A549 (cell line): Measurements from ENCODE around the gene NUP188. TPM values are rescaled to one million over a fixed set of nuclear protein-coding genes. Genes with fewer than 3 reads are reported as not detected.
A peak's percentile ranks its signal among the peaks of the same experiment; 100 is the strongest.

Experiments used
- ATAC-seq, 2 experiments: fragments of 200-7000 bp in 1 of 2; fragments of >200 bp in 1 of 2; cut with Nextera tagmentation in 1 of 2; cut with Tn5 transposase in 1 of 2; 3 replicates each; pipeline versions ENCODE4 v1.8.0 to v1.9.1; 2018 to 2020; ENCODE audit warnings: mild to moderate bottlenecking in 1 of 2, moderate library complexity in 1 of 2
- CTCF ChIA-PET: fragments of 300-600 bp; sonication (Branson Sonifier 250); formaldehyde crosslinking; extraction: SDS; loops from one replicate; lab custom pipeline; 2021; ENCODE audit warnings: antibody characterized with exemption, inconsistent platforms; lab: Yijun Ruan, JAX
- POLR2A ChIA-PET: fragments of 350-600 bp; formaldehyde crosslinking; extraction: SDS; loops from one replicate; lab custom pipeline; 2021; ENCODE audit warnings: antibody characterized with exemption, inconsistent platforms; lab: Yijun Ruan, JAX
- DNase-seq, 2 experiments: peaks; one replicate each; pipeline versions ENCODE4 v3.0.0 to v3.0.0-alpha.2; 2011 to 2016; ENCODE audit warnings: low read depth in 1 of 2, low spot score in 1 of 2
- FAIRE-seq: peaks from 2 replicates; lab custom pipeline; 2011; peaks lifted over from hg19 to GRCh38; lab: Jason Lieb, UNC
- H3K27ac ChIP-seq, 2 experiments: fragments of >200 bp; sonication (Bioruptor Twin); formaldehyde crosslinking; 3 replicates each; pipeline ENCODE4 v1.5.1; 2016 to 2017
- H3K4me1 ChIP-seq: fragments of >200 bp; sonication (Bioruptor Twin); formaldehyde crosslinking; 3 replicates; pipeline ENCODE4 v1.6.1; 2016
- H3K4me2 ChIP-seq: fragments of >200 bp; sonication (Bioruptor Twin); formaldehyde crosslinking; 3 replicates; pipeline ENCODE4 v1.6.1; 2016
- H3K4me3 ChIP-seq: fragments of >200 bp; sonication (Bioruptor Twin); formaldehyde crosslinking; 3 replicates; pipeline ENCODE4 v1.5.1; 2016
- H3K9me3 ChIP-seq: fragments of >200 bp; sonication (Bioruptor Twin); formaldehyde crosslinking; 3 replicates; pipeline ENCODE4 v1.6.1; 2016
- BCL3 ChIP-seq: fragments of >200 bp; sonication (Bioruptor Twin); formaldehyde crosslinking; IDR thresholded peaks from 3 replicates; pipeline ENCODE4 v1.6.1; 2016
- CBX2 ChIP-seq: fragments of 200-600 bp; sonication (generic); IDR thresholded peaks from 2 replicates; pipeline ENCODE4 v1.6.1; 2016; ENCODE audit warnings: low read depth, mild to moderate bottlenecking, borderline replicate concordance
- CHD2 ChIP-seq: fragments of 150-350 bp; IDR thresholded peaks from 2 replicates; pipeline ENCODE4 v1.6.1; 2014; ENCODE audit warnings: low read length; ENCODE audit not compliant: partially characterized antibody
- CHD4 ChIP-seq: fragments of 200-600 bp; sonication (generic); IDR thresholded peaks from 2 replicates; pipeline ENCODE4 v1.6.1; 2016; ENCODE audit warnings: antibody characterized with exemption, mild to moderate bottlenecking, borderline replicate concordance
- CTCF ChIP-seq: fragments of >200 bp; sonication (Bioruptor Twin); formaldehyde crosslinking; IDR thresholded peaks from 3 replicates; pipeline ENCODE4 v1.5.1; 2016
- EHF ChIP-seq: fragments of 250-450 bp; sonication (Bioruptor Pico); IDR thresholded peaks from 2 replicates; pipeline ENCODE4 v1.5.0; 2020; ENCODE audit warnings: mild to moderate bottlenecking
- ESRRA ChIP-seq: fragments of 150-350 bp; IDR thresholded peaks from 2 replicates; pipeline ENCODE4 v1.6.1; 2014; ENCODE audit warnings: mild to moderate bottlenecking, low read length, borderline replicate concordance
- FOSB ChIP-seq: fragments of 250-450 bp; sonication (Bioruptor Pico); IDR thresholded peaks from 2 replicates; pipeline ENCODE4 v1.5.0; 2020; ENCODE audit warnings: mild to moderate bottlenecking, moderate library complexity
- FOXS1 ChIP-seq: fragments of 250-450 bp; sonication (Bioruptor Pico); IDR thresholded peaks from 2 replicates; pipeline ENCODE4 v1.5.0; 2020; ENCODE audit warnings: mild to moderate bottlenecking, moderate library complexity
- GATA3 ChIP-seq: IDR thresholded peaks from 2 replicates; pipeline ENCODE4 v1.6.1; 2012; ENCODE audit warnings: borderline replicate concordance
- HDAC2 ChIP-seq: fragments of 200-600 bp; sonication (generic); IDR thresholded peaks from 2 replicates; pipeline ENCODE4 v1.6.1; 2016
- HOXB13 ChIP-seq: fragments of 250-450 bp; sonication (Bioruptor Pico); IDR thresholded peaks from 2 replicates; pipeline ENCODE4 v1.5.0; 2020; ENCODE audit warnings: low read depth, mild to moderate bottlenecking, moderate library complexity
- JUNB ChIP-seq: fragments of >200 bp; sonication (Bioruptor Twin); formaldehyde crosslinking; IDR thresholded peaks from 2 replicates; pipeline ENCODE4 v1.6.1; 2016
- KDM1A ChIP-seq: fragments of 200-600 bp; sonication (generic); IDR thresholded peaks from 2 replicates; pipeline ENCODE4 v1.6.1; 2016; ENCODE audit warnings: low read depth, mild to moderate bottlenecking
- MAX ChIP-seq: IDR thresholded peaks from 2 replicates; pipeline ENCODE4 v1.6.1; 2012
- MAZ ChIP-seq: fragments of 150-350 bp; IDR thresholded peaks from 2 replicates; pipeline ENCODE4 v1.6.1; 2014; ENCODE audit warnings: antibody characterized with exemption, low read depth, low read length, borderline replicate concordance
- NFE2L2 ChIP-seq: fragments of 150-350 bp; conservative IDR thresholded peaks from 2 replicates; pipeline ENCODE4 v1.6.1; 2014; ENCODE audit warnings: low read length
- NR3C1 ChIP-seq: fragments of >200 bp; sonication (Bioruptor Twin); formaldehyde crosslinking; IDR thresholded peaks from 3 replicates; pipeline ENCODE4 v1.6.1; 2017
- POLR2AphosphoS2 ChIP-seq: conservative IDR thresholded peaks from 2 replicates; pipeline ENCODE4 v1.6.1; 2012; ENCODE audit warnings: low read length, improper control_type of control experiment, inconsistent platforms
- RARB ChIP-seq: fragments of 250-450 bp; sonication (Bioruptor Pico); IDR thresholded peaks from 2 replicates; pipeline ENCODE4 v1.8.0; 2021; ENCODE audit warnings: mild to moderate bottlenecking, moderate library complexity
- RFX5 ChIP-seq: fragments of 450-650 bp; IDR thresholded peaks from 2 replicates; pipeline ENCODE4 v1.7.1; 2014; ENCODE audit warnings: antibody characterized with exemption, mild to moderate bottlenecking, moderate library complexity
- RNF2 ChIP-seq: fragments of 200-600 bp; sonication (generic); IDR thresholded peaks from 2 replicates; pipeline ENCODE4 v1.6.1; 2016; ENCODE audit warnings: low read depth, mild to moderate bottlenecking, antibody characterized with exemption, moderate library complexity, borderline replicate concordance
- SREBF2 ChIP-seq: fragments of 450-650 bp; IDR thresholded peaks from 2 replicates; pipeline ENCODE4 v1.6.1; 2014; ENCODE audit warnings: mild to moderate bottlenecking, moderate library complexity
- ZFP36 ChIP-seq: fragments of 450-650 bp; IDR thresholded peaks from 2 replicates; pipeline ENCODE4 v1.6.1; 2014; ENCODE audit warnings: borderline replicate concordance; ENCODE audit not compliant: partially characterized antibody
- ZSCAN20 ChIP-seq: fragments of 250-450 bp; sonication (Bioruptor Pico); IDR thresholded peaks from 2 replicates; pipeline ENCODE4 v1.8.0; 2022; ENCODE audit warnings: mild to moderate bottlenecking, moderate library complexity
- WGBS: methylation state at CpG from one replicate; pipeline ENCODE4 v1.1.6; 2017; ENCODE audit errors: missing lambda C conversion rate; 5-methylcytosine and 5-hydroxymethylcytosine counted together
- polyA plus RNA-seq, 4 experiments: library from polyadenylated mRNA; depleted of rRNA in 3 of 4; stranded (reverse); fragments of >200 nt; fragmentation: RNase III in 1 of 4; extraction: RNeasy Plus Mini Kit Qiagen cat#74134 plus additional on column Dnase treatment in 1 of 4; gene quantifications; 2 replicates in 3 of 4; 3 replicates in 1 of 4; pipeline ENCODE4 v1.2.3, GENCODE V29; 2011 to 2017
- TF ChIP-seq, protein P1 (sequence below): fragments of 450-650 bp; IDR thresholded peaks from 2 replicates; pipeline ENCODE4 v1.6.1; 2014; ENCODE audit warnings: antibody characterized with exemption
- TF ChIP-seq, protein P2 (sequence below): fragments of >200 bp; sonication (Bioruptor Twin); formaldehyde crosslinking; IDR thresholded peaks from 2 replicates; pipeline ENCODE4 v1.6.1; 2016

Gene NUP188
- polyA plus RNA-seq, 2 of the 4 experiments (the other 2 are of a cell fraction): 33.2 to 52.3 TPM

DNA sequence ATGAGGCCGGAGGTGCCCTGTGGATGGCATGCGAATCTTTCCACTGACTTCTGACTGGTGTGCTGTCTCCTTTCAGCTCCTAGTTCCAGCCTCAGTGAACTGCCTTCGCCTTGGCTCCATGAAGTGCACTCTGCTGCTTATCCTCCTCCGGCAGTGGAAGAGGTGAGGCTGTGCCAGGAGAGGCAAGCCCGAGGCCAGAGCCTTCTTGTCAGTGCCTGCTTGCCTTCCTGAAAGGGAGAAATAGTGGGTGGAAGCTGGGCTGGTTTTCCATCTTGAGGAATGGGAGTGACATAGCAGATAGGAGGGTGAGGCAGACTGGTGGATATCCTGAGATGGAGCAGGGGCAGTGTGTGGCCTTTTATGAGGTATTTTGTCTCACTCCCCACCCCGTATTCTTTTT, 51.0 kb downstream of the NUP188 start (continued):
- TF ChIP-seq CHD2: no peak
- TF ChIP-seq ESRRA: no peak

GRCh38 chr9:128999581-129000206, 52.2 kb downstream of the NUP188 start:
- Histone ChIP-seq H3K4me2 (no peak overlapping the region), H3K4me3 (no peak overlapping the region)
- no peak for ATAC-seq
- TF ChIP-seq MAZ (no peak), RFX5 (no peak), HOXB13 (CRISPR knock-in tag) (no peak), CHD4 (no peak), MAX (no peak), FOSB (CRISPR knock-in tag) (no peak), FOXS1 (CRISPR knock-in tag) (no peak), CHD2 (no peak), KDM1A (no peak), RNF2 (no peak), HDAC2 (no peak), CBX2 (no peak)
- TF ChIP-seq, protein P1, sequence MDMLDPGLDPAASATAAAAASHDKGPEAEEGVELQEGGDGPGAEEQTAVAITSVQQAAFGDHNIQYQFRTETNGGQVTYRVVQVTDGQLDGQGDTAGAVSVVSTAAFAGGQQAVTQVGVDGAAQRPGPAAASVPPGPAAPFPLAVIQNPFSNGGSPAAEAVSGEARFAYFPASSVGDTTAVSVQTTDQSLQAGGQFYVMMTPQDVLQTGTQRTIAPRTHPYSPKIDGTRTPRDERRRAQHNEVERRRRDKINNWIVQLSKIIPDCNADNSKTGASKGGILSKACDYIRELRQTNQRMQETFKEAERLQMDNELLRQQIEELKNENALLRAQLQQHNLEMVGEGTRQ: no peak
- TF ChIP-seq, all 56 proteins: peak for 0
- no peak for FAIRE-seq
- POLR2A ChIA-PET: no interaction called here
- DNase-seq: no peak
- 93% methylated on average over 13 of the region's 13 CpGs for WGBS
- H3K4me1 ChIP-seq: no peaks in the 10 kb centered on the region
- no peaks in the 10 kb centered on the region for H3K9me3 ChIP-seq
- no peak overlapping the region for H3K27ac ChIP-seq
- CTCF ChIA-PET: interaction anchor here (0.6 to 7.3 kb wide), 4 partner anchors 8 to 48 kb away, joined by 3 to 64 read pairs (median 4); no protein-coding TSS in a partner anchor

DNA sequence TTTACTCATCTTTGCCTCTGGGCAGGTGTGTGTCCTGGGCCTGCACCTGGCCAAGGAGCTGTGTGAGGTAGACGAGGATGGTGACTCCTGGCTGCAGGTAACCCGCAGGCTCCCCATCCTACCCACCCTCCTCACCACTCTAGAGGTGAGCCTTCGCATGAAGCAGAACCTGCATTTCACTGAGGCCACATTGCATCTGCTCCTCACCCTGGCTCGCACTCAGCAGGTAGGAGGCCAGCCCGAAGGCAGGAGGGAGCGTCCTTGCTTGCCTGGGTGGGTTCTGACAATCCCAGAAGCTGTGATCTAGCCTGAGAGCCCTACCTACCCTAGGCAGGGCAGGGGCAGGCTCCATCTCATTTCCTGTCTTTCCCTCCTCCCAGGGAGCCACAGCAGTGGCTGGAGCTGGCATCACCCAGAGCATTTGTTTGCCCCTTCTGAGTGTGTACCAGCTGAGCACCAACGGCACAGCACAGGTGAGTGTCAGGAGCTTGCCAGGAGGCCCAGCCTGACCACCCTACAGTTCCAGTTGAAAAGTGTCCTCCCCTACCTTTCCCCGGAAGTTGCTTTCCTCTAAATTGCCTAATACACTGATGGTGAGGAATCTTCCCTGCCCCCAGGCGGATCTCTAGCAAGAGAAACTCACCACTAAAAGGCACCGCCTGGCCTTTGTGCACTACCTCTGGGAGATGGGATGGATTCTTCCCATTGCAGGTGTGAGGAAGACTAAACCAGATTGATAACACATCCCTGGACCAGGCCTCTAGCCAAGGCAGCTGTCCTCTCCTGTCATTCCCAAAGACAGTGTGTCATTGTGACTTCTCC, 54.2 kb downstream of the NUP188 start:
- Histone ChIP-seq H3K27ac (no peak overlapping the region), H3K4me2 (no peak overlapping the region), H3K4me3 (no peak overlapping the region), H3K9me3 (no peaks in the 10 kb centered on the region), H3K4me1 (no peaks in the 10 kb centered on the region)
- no peak for DNase-seq
- FAIRE-seq: no peak
- 90% methylated on average over 8 of the region's 10 CpGs for WGBS
- CTCF ChIA-PET: interaction anchor here (0.5 to 8.8 kb wide), 8 partner anchors 9 to 260 kb away, joined by 3 to 136 read pairs (median 4); partner anchors contain the start of genes DOLK and NUP188
- no peak for TF ChIP-seq RNF2
- no peak for TF ChIP-seq NR3C1
- no peak for TF ChIP-seq KDM1A
- TF ChIP-seq ESRRA: no peak
- no peak for TF ChIP-seq BCL3
- TF ChIP-seq, protein P2, sequence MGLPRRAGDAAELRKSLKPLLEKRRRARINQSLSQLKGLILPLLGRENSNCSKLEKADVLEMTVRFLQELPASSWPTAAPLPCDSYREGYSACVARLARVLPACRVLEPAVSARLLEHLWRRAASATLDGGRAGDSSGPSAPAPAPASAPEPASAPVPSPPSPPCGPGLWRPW: no peak
- TF ChIP-seq EHF (CRISPR knock-in tag): no peak
- TF ChIP-seq CTCF: no peak
- TF ChIP-seq JUNB: no peak
- no peak for TF ChIP-seq GATA3
- TF ChIP-seq NFE2L2: no peak
- no peak for TF ChIP-seq ZSCAN20
- no peak for TF ChIP-seq SREBF2
- TF ChIP-seq FOXS1 (CRISPR knock-in tag): no peak
- TF ChIP-seq HOXB13 (CRISPR knock-in tag): no peak
- no peak for TF ChIP-seq ZFP36
- TF ChIP-seq POLR2AphosphoS2: no peak; the same call in 1 of the 2 replicates
- no peak for TF ChIP-seq RARB
- POLR2A ChIA-PET: no interaction called here
- ATAC-seq: 0 out of 6 replicates have a peak, but pooled peaks of 1 of the 2 experiments have one; percentile 2
